ENCODE data around the gene RADX.

- TF ChIP-seq CTCF (IDR thresholded peaks at IDR 0.05; ENCODE audit: low read depth, low read length, poor library complexity, severe bottlenecking) (no peak), EZH2phosphoT487 (IDR thresholded peaks at IDR 0.05; ENCODE audit: borderline replicate concordance, low read length) (no peak)
Observed at GRCh38 chrX:106684207-106684606, 72.4 kb downstream of the RADX start.
